HepG2 (cell line): ENCODE data around the gene CALU. TPM values are rescaled to one million over a fixed set of nuclear protein-coding genes. Genes with fewer than 3 reads are reported as not detected.
A peak's percentile ranks its signal among the peaks of the same experiment; 100 is the strongest.

Experiments used
- BRD4 ChIP-seq: sonication (generic); formaldehyde crosslinking; IDR thresholded peaks from 2 replicates; pipeline ENCODE4 v1.4.0; 2020; ENCODE audit warnings: missing genetic modification reagents
- CBX5 ChIP-seq: sonication (generic); formaldehyde crosslinking; IDR thresholded peaks from 2 replicates; pipeline ENCODE4 v1.4.0; 2020; ENCODE audit warnings: missing genetic modification reagents, borderline replicate concordance
- CEBPG ChIP-seq: IDR thresholded peaks from 2 replicates; pipeline ENCODE4 v1.6.1; 2016
- FOXJ3 ChIP-seq: sonication (generic); formaldehyde crosslinking; IDR thresholded peaks from 2 replicates; pipeline ENCODE4 v1.4.0; 2020; ENCODE audit warnings: missing genetic modification reagents, mild to moderate bottlenecking, borderline replicate concordance
- PLRG1 ChIP-seq: fragments of 450-650 bp; conservative IDR thresholded peaks from 2 replicates; pipeline ENCODE4 v1.6.1; 2016
- POLR2AphosphoS5 ChIP-seq: IDR thresholded peaks from 2 replicates; pipeline ENCODE4 v1.6.1; 2012; ENCODE audit warnings: low read depth, low read length
- SMAD3 ChIP-seq: sonication (generic); formaldehyde crosslinking; IDR thresholded peaks from 2 replicates; pipeline ENCODE4 v1.4.0; 2020; ENCODE audit warnings: missing genetic modification reagents
- SRSF9 ChIP-seq: fragments of 200-400 bp; formaldehyde crosslinking; IDR thresholded peaks from 2 replicates; pipeline ENCODE4 v1.6.1; 2018; ENCODE audit warnings: borderline replicate concordance, mild to moderate bottlenecking, low read depth, low read length; ENCODE audit not compliant: insufficient read depth, poor library complexity, severe bottlenecking
- TAF1 ChIP-seq: sonication (generic); formaldehyde crosslinking; IDR thresholded peaks from 2 replicates; pipeline ENCODE4 v1.4.0; 2020; ENCODE audit warnings: missing genetic modification reagents
- TARDBP ChIP-seq: sonication (generic); formaldehyde crosslinking; IDR thresholded peaks from 2 replicates; pipeline ENCODE4 v1.8.0; 2022; ENCODE audit warnings: mild to moderate bottlenecking, missing genetic modification reagents
- TEAD2 ChIP-seq: sonication (generic); formaldehyde crosslinking; IDR thresholded peaks from 2 replicates; pipeline ENCODE4 v1.9.0; 2021; ENCODE audit warnings: missing genetic modification reagents
- XRCC5 ChIP-seq: fragments of 200-400 bp; formaldehyde crosslinking; optimal IDR thresholded peaks from 2 replicates; pipeline ENCODE3; 2017; ENCODE audit warnings: mild to moderate bottlenecking, low read length
- ZFP90 ChIP-seq: sonication (generic); formaldehyde crosslinking; IDR thresholded peaks from 2 replicates; pipeline ENCODE4 v1.8.0; 2022; ENCODE audit warnings: missing genetic modification reagents, mild to moderate bottlenecking, inconsistent platforms, borderline replicate concordance
- ZNF296 ChIP-seq: sonication (generic); formaldehyde crosslinking; conservative IDR thresholded peaks from 2 replicates; pipeline ENCODE4 v1.5.0; 2020; ENCODE audit warnings: mild to moderate bottlenecking, missing genetic modification reagents
- ZNF556 ChIP-seq: sonication (generic); formaldehyde crosslinking; IDR thresholded peaks from 2 replicates; pipeline ENCODE4 v1.4.0; 2020; ENCODE audit warnings: mild to moderate bottlenecking, missing genetic modification reagents, borderline replicate concordance
- ZNF614 ChIP-seq: IDR thresholded peaks from 2 replicates; pipeline ENCODE4 v1.6.1; 2018; ENCODE audit warnings: missing biosample characterization, missing genetic modification reagents, inconsistent platforms, borderline replicate concordance
- ZNF761 ChIP-seq: sonication (generic); formaldehyde crosslinking; conservative IDR thresholded peaks from 2 replicates; pipeline ENCODE4 v1.4.0; 2020; ENCODE audit warnings: mild to moderate bottlenecking, missing genetic modification reagents
- ZNF879 ChIP-seq: sonication (generic); formaldehyde crosslinking; IDR thresholded peaks from 2 replicates; pipeline ENCODE4 v1.8.1; 2023; ENCODE audit warnings: missing genetic modification reagents
- polyA plus RNA-seq, 8 experiments: library from polyadenylated mRNA; depleted of rRNA in 3 of 8; stranded (reverse) in 7 of 8; unstranded in 1 of 8; fragments of >200 nt; fragmentation: Illumina TruSeq in 4 of 8; extraction: Trizol in 4 of 8; gene quantifications; 2 replicates each; pipeline versions ENCODE4 v1.2.1 to v1.2.3, GENCODE V29; 2011 to 2016; ENCODE audit warnings: low read depth in 4 of 8, missing spikeins in 1 of 8, mixed read lengths in 1 of 8; ENCODE audit not compliant: insufficient read depth in 1 of 8
- total RNA-seq, 5 experiments: library from RNA; depleted of rRNA; stranded (reverse); fragments of >200 nt; fragmentation: Illumina TruSeq; extraction: Trizol; gene quantifications; 2 replicates each; pipeline ENCODE4 v1.2.3, GENCODE V29; 2016; ENCODE audit warnings: low read depth in 1 of 5
- TF ChIP-seq, protein P1 (sequence below): sonication (generic); formaldehyde crosslinking; conservative IDR thresholded peaks from 2 replicates; pipeline ENCODE4 v1.4.0; 2020; ENCODE audit warnings: mild to moderate bottlenecking, missing genetic modification reagents, moderate library complexity
- TF ChIP-seq, protein P2 (sequence below), 2 experiments: sonication (generic) in 1 of 2; formaldehyde crosslinking in 1 of 2; IDR thresholded peaks; 2 replicates each; pipeline versions ENCODE4 v1.4.0 to v1.6.1; 2016 to 2020; ENCODE audit warnings: borderline replicate concordance in 1 of 2, low read depth in 1 of 2, mild to moderate bottlenecking in 1 of 2, missing genetic modification reagents in 1 of 2
- TF ChIP-seq, protein P3 (sequence below): sonication (generic); formaldehyde crosslinking; IDR thresholded peaks from 2 replicates; pipeline ENCODE4 v1.5.0; 2020; ENCODE audit warnings: missing genetic modification reagents

The CALU gene
- total and polyA plus RNA-seq, 2 of the 13 experiments (the other 11 are each of a cell fraction or from before 2014, with no cell fraction given): 198 to 252 TPM

DNA sequence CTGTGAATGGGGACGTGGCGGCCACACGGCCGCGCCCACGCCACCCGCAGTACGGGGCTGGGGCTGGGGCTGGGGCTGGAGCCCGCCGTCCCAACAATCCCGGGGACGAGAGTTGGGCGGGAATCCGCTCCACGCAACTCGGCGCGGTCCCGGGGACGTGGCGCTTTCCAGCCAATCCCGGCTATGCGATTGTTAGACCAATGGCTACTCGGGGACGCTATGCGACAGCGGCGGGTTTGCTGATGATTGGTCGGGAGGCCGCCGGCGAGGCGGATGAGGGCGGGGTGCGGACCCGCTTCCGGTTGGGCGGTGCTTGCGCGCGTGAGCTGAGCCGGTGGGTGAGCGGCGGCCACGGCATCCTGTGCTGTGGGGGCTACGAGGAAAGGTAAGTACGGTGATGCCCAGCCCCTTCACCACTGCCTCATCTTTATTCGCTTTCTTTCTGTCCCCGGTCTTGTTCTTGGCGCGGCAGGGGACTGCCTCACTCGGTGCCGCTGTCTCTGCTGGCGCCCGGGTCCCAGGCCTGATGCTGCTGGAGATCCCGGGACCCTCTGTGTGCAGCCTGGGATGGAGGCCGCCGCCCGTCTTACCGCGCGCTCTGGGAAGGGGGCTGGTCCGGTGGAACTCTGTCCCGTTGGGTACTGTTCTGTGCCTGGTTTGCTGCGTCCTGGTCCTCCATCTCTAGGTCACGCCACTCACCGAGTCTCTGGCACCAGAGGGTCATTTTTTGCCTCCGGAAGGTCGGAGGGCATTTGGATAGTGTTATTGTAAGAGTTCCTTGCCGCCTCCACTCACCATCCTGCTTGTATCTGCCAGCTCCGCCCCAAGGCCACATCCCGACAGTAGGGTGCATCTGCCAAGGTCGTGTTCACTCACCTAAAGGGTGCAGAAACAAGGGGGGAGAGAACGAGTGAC lies at the start of gene CALU (continued):
- TF ChIP-seq, protein P1, sequence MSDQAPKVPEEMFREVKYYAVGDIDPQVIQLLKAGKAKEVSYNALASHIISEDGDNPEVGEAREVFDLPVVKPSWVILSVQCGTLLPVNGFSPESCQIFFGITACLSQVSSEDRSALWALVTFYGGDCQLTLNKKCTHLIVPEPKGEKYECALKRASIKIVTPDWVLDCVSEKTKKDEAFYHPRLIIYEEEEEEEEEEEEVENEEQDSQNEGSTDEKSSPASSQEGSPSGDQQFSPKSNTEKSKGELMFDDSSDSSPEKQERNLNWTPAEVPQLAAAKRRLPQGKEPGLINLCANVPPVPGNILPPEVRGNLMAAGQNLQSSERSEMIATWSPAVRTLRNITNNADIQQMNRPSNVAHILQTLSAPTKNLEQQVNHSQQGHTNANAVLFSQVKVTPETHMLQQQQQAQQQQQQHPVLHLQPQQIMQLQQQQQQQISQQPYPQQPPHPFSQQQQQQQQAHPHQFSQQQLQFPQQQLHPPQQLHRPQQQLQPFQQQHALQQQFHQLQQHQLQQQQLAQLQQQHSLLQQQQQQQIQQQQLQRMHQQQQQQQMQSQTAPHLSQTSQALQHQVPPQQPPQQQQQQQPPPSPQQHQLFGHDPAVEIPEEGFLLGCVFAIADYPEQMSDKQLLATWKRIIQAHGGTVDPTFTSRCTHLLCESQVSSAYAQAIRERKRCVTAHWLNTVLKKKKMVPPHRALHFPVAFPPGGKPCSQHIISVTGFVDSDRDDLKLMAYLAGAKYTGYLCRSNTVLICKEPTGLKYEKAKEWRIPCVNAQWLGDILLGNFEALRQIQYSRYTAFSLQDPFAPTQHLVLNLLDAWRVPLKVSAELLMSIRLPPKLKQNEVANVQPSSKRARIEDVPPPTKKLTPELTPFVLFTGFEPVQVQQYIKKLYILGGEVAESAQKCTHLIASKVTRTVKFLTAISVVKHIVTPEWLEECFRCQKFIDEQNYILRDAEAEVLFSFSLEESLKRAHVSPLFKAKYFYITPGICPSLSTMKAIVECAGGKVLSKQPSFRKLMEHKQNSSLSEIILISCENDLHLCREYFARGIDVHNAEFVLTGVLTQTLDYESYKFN: peak; percentile 18
- TF ChIP-seq SRSF9 (no peak), TAF1 (CRISPR knock-in tag) (peak; percentile 93), TEAD2 (CRISPR knock-in tag) (no peak), ZFP90 (CRISPR knock-in tag) (peak; percentile 75; the same call in 1 of the 2 replicates), FOXJ3 (CRISPR knock-in tag) (no peak), PLRG1 (no peak), ZNF556 (CRISPR knock-in tag) (peak; percentile 42; the same call in 1 of the 2 replicates), SMAD3 (CRISPR knock-in tag) (0 out of 2 replicates have a peak, but pooled peaks have one; percentile 15), POLR2AphosphoS5 (peak; percentile 90), ZNF614 (CRISPR knock-in tag) (no peak), CBX5 (CRISPR knock-in tag) (no peak), TARDBP (CRISPR knock-in tag) (0 out of 2 replicates have a peak, but pooled peaks have one; percentile 38), ZNF761 (CRISPR knock-in tag) (no peak), CEBPG (CRISPR knock-in tag) (0 out of 2 replicates have a peak, but pooled peaks have one; percentile 19), ZNF879 (no peak), XRCC5 (peak; percentile 51), BRD4 (no peak; the same call in 1 of the 2 replicates), ZNF296 (CRISPR knock-in tag) (no peak)
- TF ChIP-seq, protein P2, sequence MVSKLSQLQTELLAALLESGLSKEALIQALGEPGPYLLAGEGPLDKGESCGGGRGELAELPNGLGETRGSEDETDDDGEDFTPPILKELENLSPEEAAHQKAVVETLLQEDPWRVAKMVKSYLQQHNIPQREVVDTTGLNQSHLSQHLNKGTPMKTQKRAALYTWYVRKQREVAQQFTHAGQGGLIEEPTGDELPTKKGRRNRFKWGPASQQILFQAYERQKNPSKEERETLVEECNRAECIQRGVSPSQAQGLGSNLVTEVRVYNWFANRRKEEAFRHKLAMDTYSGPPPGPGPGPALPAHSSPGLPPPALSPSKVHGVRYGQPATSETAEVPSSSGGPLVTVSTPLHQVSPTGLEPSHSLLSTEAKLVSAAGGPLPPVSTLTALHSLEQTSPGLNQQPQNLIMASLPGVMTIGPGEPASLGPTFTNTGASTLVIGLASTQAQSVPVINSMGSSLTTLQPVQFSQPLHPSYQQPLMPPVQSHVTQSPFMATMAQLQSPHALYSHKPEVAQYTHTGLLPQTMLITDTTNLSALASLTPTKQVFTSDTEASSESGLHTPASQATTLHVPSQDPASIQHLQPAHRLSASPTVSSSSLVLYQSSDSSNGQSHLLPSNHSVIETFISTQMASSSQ (IDR thresholded peaks at IDR 0.05; ENCODE audit: low read depth): no peak
- TF ChIP-seq, protein P2 (CRISPR knock-in tag; IDR thresholded peaks at IDR 0.05; ENCODE audit: borderline replicate concordance): peak; percentile 21; the same call in 1 of the 2 replicates
- TF ChIP-seq, protein P3, sequence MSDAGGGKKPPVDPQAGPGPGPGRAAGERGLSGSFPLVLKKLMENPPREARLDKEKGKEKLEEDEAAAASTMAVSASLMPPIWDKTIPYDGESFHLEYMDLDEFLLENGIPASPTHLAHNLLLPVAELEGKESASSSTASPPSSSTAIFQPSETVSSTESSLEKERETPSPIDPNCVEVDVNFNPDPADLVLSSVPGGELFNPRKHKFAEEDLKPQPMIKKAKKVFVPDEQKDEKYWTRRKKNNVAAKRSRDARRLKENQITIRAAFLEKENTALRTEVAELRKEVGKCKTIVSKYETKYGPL: no peak
